Measurements from ENCODE around the gene KCNMA1. TPM values are rescaled to one million over a fixed set of nuclear protein-coding genes. Genes with fewer than 3 reads are reported as not detected.

The KCNMA1 gene
- total and polyA plus RNA-seq, 2 donors (not counting 1 experiment from before 2014, with no cell fraction given): 0.82 to 3.1 TPM

GRCh38 chr10:77620731-77621130, 16.9 kb downstream of the KCNMA1 start:
- ChIA-PET CTCF (no interaction called here), POLR2A (no interaction called here)
- H3K9ac ChIP-seq (ENCODE audit: low read length): no peak overlapping the region
- no peak overlapping the region for H3K27ac ChIP-seq (ENCODE audit: low read length in 2 of 2)
- intact Hi-C loops (cut with micrococcal nuclease): no loop called here
- H3K27ac Mint-ChIP-seq: no peak overlapping the region
- H3K9me3 ChIP-seq (ENCODE audit: control extremely low read depth in 1 of 3, control insufficient read depth in 2 of 3, insufficient read depth in 1 of 3, low read length in 2 of 3): no peaks in the 10 kb centered on the region
- no peaks in the 10 kb centered on the region for H3K27me3 ChIP-seq (replicated peaks in 1 of 4; ENCODE audit: control extremely low read depth in 1 of 4, control insufficient read depth in 3 of 4, insufficient read depth in 4 of 4, low read length in 3 of 4)
- H3K4me1 Mint-ChIP-seq: peaks cover 35% of the 10 kb centered on the region
- ATAC-seq (ENCODE audit: low read depth): no peak
- no peaks in the 10 kb centered on the region for H3K79me2 ChIP-seq (ENCODE audit: control insufficient read depth, insufficient read depth, low read length)
- no peak overlapping the region for H2AFZ ChIP-seq (ENCODE audit: insufficient read depth, low read depth, low read length, poor library complexity, severe bottlenecking)
- no peak overlapping the region for H3K4me3 ChIP-seq (ENCODE audit: control extremely low read depth in 1 of 5, extremely low read depth in 1 of 5, insufficient read depth in 1 of 5, low read depth in 2 of 5, low read length in 4 of 5)
- no peaks in the 10 kb centered on the region for H3K36me3 ChIP-seq (replicated peaks in 1 of 2; ENCODE audit: control extremely low read depth in 1 of 2, control insufficient read depth in 1 of 2, extremely low read depth in 1 of 2, insufficient read depth in 2 of 2, low read length in 1 of 2)
- no peaks in the 10 kb centered on the region for H4K20me1 ChIP-seq (ENCODE audit: control insufficient read depth, insufficient read depth, low read length, poor library complexity, severe bottlenecking)
- H3K27me3 Mint-ChIP-seq: no peaks in the 10 kb centered on the region
- peaks cover 2% of the 10 kb centered on the region for H3K9me3 Mint-ChIP-seq (ENCODE audit: insufficient read depth)
- peaks cover 19 to 22% of the 10 kb centered on the region in 2 donors for H3K4me1 ChIP-seq (ENCODE audit: control insufficient read depth in 2 of 2, insufficient read depth in 2 of 2, low read length in 2 of 2)
- no peak for DNase-seq
- no peak overlapping the region for H3K4me2 ChIP-seq (replicated peaks; ENCODE audit: low read depth, low read length, poor library complexity, severe bottlenecking)
- WGBS (ENCODE audit: insufficient coverage): 86% methylated on average over 3 of the region's 6 CpGs
- TF ChIP-seq EZH2 (IDR thresholded peaks at IDR 0.05; ENCODE audit: borderline replicate concordance, insufficient read depth, low read depth, low read length, poor library complexity, severe bottlenecking) (no peak), CTCF (IDR thresholded peaks at IDR 0.05) (no peak)
- H3K4me3 Mint-ChIP-seq: no peak overlapping the region

DNA sequence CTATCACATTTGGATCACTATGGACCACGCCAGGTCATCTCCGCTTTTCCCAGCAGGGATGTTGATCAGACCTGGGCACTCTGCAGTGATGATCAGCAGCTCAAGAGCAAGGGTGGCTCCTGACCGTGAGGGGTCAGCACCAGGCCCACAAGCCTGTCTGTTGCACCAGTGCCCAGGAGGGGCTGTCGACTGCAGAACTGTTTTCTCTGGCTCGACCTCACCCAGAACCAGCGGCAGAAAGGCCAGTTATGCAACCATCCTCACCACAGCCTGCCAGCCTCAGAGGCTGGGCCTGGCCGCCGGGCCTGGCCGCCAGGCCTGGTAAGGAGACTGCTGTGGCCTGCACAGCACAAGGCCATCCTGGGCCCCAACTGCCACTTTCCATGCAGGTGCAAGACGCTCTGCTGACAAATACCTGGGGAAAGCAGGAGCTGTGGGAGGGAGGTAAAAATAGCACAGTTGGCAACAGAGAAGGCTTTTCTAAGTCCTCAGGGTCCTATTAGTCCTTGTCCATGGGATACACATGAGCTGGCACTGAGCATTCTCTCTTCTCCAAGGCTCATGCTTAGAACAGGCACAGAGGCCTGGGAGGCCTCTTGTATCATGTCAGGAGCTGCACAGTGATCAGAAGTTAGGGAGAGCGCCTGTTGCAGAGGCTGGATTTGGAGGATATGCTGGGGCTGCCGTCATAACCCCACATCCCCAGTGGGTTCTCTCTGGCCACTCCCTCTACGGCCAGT, 17.5 kb downstream of the KCNMA1 start:
- Histone ChIP-seq H3K79me2 (ENCODE audit: control insufficient read depth, insufficient read depth, low read length) (no peaks in the 10 kb centered on the region), H3K27ac (ENCODE audit: low read length in 2 of 2) (no peak overlapping the region), H4K20me1 (ENCODE audit: control insufficient read depth, insufficient read depth, low read length, poor library complexity, severe bottlenecking) (no peaks in the 10 kb centered on the region), H3K4me3 (ENCODE audit: control extremely low read depth in 1 of 5, extremely low read depth in 1 of 5, insufficient read depth in 1 of 5, low read depth in 2 of 5, low read length in 4 of 5) (no peak overlapping the region), H3K9ac (ENCODE audit: low read length) (no peak overlapping the region), H3K27me3 (replicated peaks in 1 of 4; ENCODE audit: control extremely low read depth in 1 of 4, control insufficient read depth in 3 of 4, insufficient read depth in 4 of 4, low read length in 3 of 4) (no peaks in the 10 kb centered on the region), H3K9me3 (ENCODE audit: control extremely low read depth in 1 of 3, control insufficient read depth in 2 of 3, insufficient read depth in 1 of 3, low read length in 2 of 3) (no peaks in the 10 kb centered on the region), H3K36me3 (replicated peaks in 1 of 2; ENCODE audit: control extremely low read depth in 1 of 2, control insufficient read depth in 1 of 2, extremely low read depth in 1 of 2, insufficient read depth in 2 of 2, low read length in 1 of 2) (no peaks in the 10 kb centered on the region), H2AFZ (ENCODE audit: insufficient read depth, low read depth, low read length, poor library complexity, severe bottlenecking) (no peak overlapping the region), H3K4me1 (ENCODE audit: control insufficient read depth in 2 of 2, insufficient read depth in 2 of 2, low read length in 2 of 2) (peaks cover 19 to 22% of the 10 kb centered on the region in 2 donors), H3K4me2 (replicated peaks; ENCODE audit: low read depth, low read length, poor library complexity, severe bottlenecking) (no peak overlapping the region)
- Mint-ChIP-seq H3K27me3 (no peaks in the 10 kb centered on the region), H3K4me1 (peaks cover 30% of the 10 kb centered on the region), H3K27ac (no peak overlapping the region), H3K9me3 (ENCODE audit: insufficient read depth) (peaks cover 2% of the 10 kb centered on the region), H3K4me3 (no peak overlapping the region)
- DNase-seq (no peak), ATAC-seq (ENCODE audit: low read depth) (no peak)
- no peak for TF ChIP-seq EZH2 (IDR thresholded peaks at IDR 0.05; ENCODE audit: borderline replicate concordance, insufficient read depth, low read depth, low read length, poor library complexity, severe bottlenecking)
- no peak for TF ChIP-seq CTCF (IDR thresholded peaks at IDR 0.05)
- CTCF ChIA-PET: no interaction called here
- POLR2A ChIA-PET: no interaction called here
- intact Hi-C loops (cut with micrococcal nuclease): no loop called here
- WGBS (ENCODE audit: insufficient coverage): 94% methylated on average over 11 of the region's 13 CpGs

All from B cell (primary cell).